HG03159 (cell line): ENCODE measurements around the gene IFI27L1.
A peak's percentile ranks its signal among the peaks of the same experiment; 100 is the strongest.

ENCODE experiments used
- ATAC-seq: cut with Tn5 transposase; IDR thresholded peaks from one replicate; pipeline ENCODE4 v1.9.1; 2021; ENCODE audit warnings: mild to moderate bottlenecking, moderate library complexity; ENCODE audit not compliant: unreplicated experiment

Gene IFI27L1

GRCh38 chr14:94113490-94113889 is 32.4 kb downstream of the IFI27L1 start:
- no peak for ATAC-seq

GRCh38 chr14:94113908-94114588 is 32.9 kb downstream of the IFI27L1 start:
- no peak for ATAC-seq

GRCh38 chr14:94114589-94115057 is 33.5 kb downstream of the IFI27L1 start:
- no peak for ATAC-seq

- ATAC-seq: no peak
Measured at GRCh38 chr14:94115058-94115591, 34.0 kb downstream of the IFI27L1 start.

- no peak for ATAC-seq
Measured at GRCh38 chr14:94115631-94116030, 34.5 kb downstream of the IFI27L1 start.

GRCh38 chr14:94116701-94117100 is 35.6 kb downstream of the IFI27L1 start:
- ATAC-seq: no peak

- ATAC-seq: no peak
Measured at GRCh38 chr14:94117856-94118255, 36.7 kb downstream of the IFI27L1 start.

GRCh38 chr14:94119071-94119470 is 38.0 kb downstream of the IFI27L1 start:
- no peak for ATAC-seq

GRCh38 chr14:94120667-94121340 is 39.7 kb downstream of the IFI27L1 start:
- ATAC-seq: no peak

- ATAC-seq: no peak
Measured at GRCh38 chr14:94121485-94121884, 40.4 kb downstream of the IFI27L1 start.

GRCh38 chr14:94122438-94122837 is 41.3 kb downstream of the IFI27L1 start:
- no peak for ATAC-seq

- ATAC-seq: no peak
Measured at GRCh38 chr14:94123296-94123695, 42.2 kb downstream of the IFI27L1 start.

- ATAC-seq: no peak
Measured at GRCh38 chr14:94123868-94124267, 42.8 kb downstream of the IFI27L1 start.

GRCh38 chr14:94124582-94125377 is 43.7 kb downstream of the IFI27L1 start:
- no peak for ATAC-seq

- ATAC-seq: no peak
Measured at GRCh38 chr14:94125659-94126418, 44.7 kb downstream of the IFI27L1 start.

- no peak for ATAC-seq
Measured at GRCh38 chr14:94126419-94126677, 45.2 kb downstream of the IFI27L1 start.

GRCh38 chr14:94126800-94127199 is 45.7 kb downstream of the IFI27L1 start:
- ATAC-seq: no peak

GRCh38 chr14:94127330-94127729 is 46.2 kb downstream of the IFI27L1 start:
- no peak for ATAC-seq

GRCh38 chr14:94128216-94128839 is 47.2 kb downstream of the IFI27L1 start:
- ATAC-seq: no peak

GRCh38 chr14:94129111-94129757 is 48.1 kb downstream of the IFI27L1 start, which contains the start of gene IFI27L2:
IFI27L2 (minus strand) TSS chr14:94129604; CDS start chr14:94129564, 40 bp downstream.
- peak; percentile 97 for ATAC-seq
